Chondrocyte (in vitro differentiated cells): ENCODE data around the gene EIPR1. TPM values are rescaled to one million over a fixed set of nuclear protein-coding genes. Genes with fewer than 3 reads are reported as not detected.

Experiments
- DNase-seq: peaks from one replicate; pipeline ENCODE4 v3.0.0; 2021; ENCODE audit warnings: mixed read lengths, low spot score
- H3K27ac Mint-ChIP-seq: one replicate; pipeline ENCODE4 v1.8.0; 2021; ENCODE audit warnings: mild to moderate bottlenecking, moderate library complexity, mixed read lengths; ENCODE audit not compliant: unreplicated experiment
- H3K27me3 Mint-ChIP-seq: 2 replicates; pipeline ENCODE4 v1.8.0; 2021; ENCODE audit warnings: low read depth, mixed read lengths
- H3K36me3 Mint-ChIP-seq: 2 replicates; pipeline ENCODE4 v1.8.0; 2021; ENCODE audit warnings: low read depth, mixed read lengths
- H3K4me1 Mint-ChIP-seq: 2 replicates; pipeline ENCODE4 v1.8.0; 2021; ENCODE audit warnings: low read depth, mild to moderate bottlenecking, mixed read lengths
- H3K4me3 Mint-ChIP-seq: one replicate; pipeline ENCODE4 v1.8.0; 2021; ENCODE audit warnings: mild to moderate bottlenecking, moderate library complexity, mixed read lengths; ENCODE audit not compliant: unreplicated experiment
- H3K9me3 Mint-ChIP-seq: 2 replicates; pipeline ENCODE4 v1.8.0; 2021; ENCODE audit warnings: low read depth, mixed read lengths
- total RNA-seq: library from RNA; stranded (reverse); gene quantifications from 3 replicates; pipeline ENCODE4 v1.2.1, GENCODE V29; 2021
- TF ChIP-seq, protein P1 (sequence below): fragments of 200-600 bp; sonication (generic); IDR thresholded peaks from 2 replicates; pipeline ENCODE4 v1.5.0; 2021; ENCODE audit warnings: antibody characterized with exemption, mild to moderate bottlenecking, moderate library complexity

Gene EIPR1
- total RNA-seq, 1 donor from 2014 or later: 18.2 TPM

- TF ChIP-seq, protein P1, sequence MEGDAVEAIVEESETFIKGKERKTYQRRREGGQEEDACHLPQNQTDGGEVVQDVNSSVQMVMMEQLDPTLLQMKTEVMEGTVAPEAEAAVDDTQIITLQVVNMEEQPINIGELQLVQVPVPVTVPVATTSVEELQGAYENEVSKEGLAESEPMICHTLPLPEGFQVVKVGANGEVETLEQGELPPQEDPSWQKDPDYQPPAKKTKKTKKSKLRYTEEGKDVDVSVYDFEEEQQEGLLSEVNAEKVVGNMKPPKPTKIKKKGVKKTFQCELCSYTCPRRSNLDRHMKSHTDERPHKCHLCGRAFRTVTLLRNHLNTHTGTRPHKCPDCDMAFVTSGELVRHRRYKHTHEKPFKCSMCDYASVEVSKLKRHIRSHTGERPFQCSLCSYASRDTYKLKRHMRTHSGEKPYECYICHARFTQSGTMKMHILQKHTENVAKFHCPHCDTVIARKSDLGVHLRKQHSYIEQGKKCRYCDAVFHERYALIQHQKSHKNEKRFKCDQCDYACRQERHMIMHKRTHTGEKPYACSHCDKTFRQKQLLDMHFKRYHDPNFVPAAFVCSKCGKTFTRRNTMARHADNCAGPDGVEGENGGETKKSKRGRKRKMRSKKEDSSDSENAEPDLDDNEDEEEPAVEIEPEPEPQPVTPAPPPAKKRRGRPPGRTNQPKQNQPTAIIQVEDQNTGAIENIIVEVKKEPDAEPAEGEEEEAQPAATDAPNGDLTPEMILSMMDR: no peak
- Mint-ChIP-seq H3K27me3 (no peaks in the 10 kb centered on the region), H3K36me3 (no peaks in the 10 kb centered on the region), H3K4me3 (no peak overlapping the region), H3K27ac (no peak overlapping the region), H3K4me1 (no peaks in the 10 kb centered on the region), H3K9me3 (no peaks in the 10 kb centered on the region)
- peak; percentile 48 for DNase-seq
These were observed 96.7 kb downstream of the EIPR1 start for GRCh38 chr2:3280683-3281520.

GRCh38 chr2:3280197-3280596 is 97.4 kb downstream of the EIPR1 start:
- H3K27me3 Mint-ChIP-seq: no peaks in the 10 kb centered on the region
- no peak overlapping the region for H3K4me3 Mint-ChIP-seq
- no peaks in the 10 kb centered on the region for H3K4me1 Mint-ChIP-seq
- TF ChIP-seq, protein P1: no peak
- peak; percentile 81 for DNase-seq
- H3K36me3 Mint-ChIP-seq: peaks cover 2% of the 10 kb centered on the region
- no peak overlapping the region for H3K27ac Mint-ChIP-seq
- peaks cover 6% of the 10 kb centered on the region for H3K9me3 Mint-ChIP-seq

GRCh38 chr2:3279236-3279960 is 98.2 kb downstream of the EIPR1 start:
- no peak overlapping the region for H3K4me3 Mint-ChIP-seq
- TF ChIP-seq, protein P1: no peak
- no peaks in the 10 kb centered on the region for H3K4me1 Mint-ChIP-seq
- no peak for DNase-seq
- peaks cover 13% of the 10 kb centered on the region for H3K9me3 Mint-ChIP-seq
- peaks cover 5% of the 10 kb centered on the region for H3K36me3 Mint-ChIP-seq
- no peak overlapping the region for H3K27ac Mint-ChIP-seq
- no peaks in the 10 kb centered on the region for H3K27me3 Mint-ChIP-seq

DNA sequence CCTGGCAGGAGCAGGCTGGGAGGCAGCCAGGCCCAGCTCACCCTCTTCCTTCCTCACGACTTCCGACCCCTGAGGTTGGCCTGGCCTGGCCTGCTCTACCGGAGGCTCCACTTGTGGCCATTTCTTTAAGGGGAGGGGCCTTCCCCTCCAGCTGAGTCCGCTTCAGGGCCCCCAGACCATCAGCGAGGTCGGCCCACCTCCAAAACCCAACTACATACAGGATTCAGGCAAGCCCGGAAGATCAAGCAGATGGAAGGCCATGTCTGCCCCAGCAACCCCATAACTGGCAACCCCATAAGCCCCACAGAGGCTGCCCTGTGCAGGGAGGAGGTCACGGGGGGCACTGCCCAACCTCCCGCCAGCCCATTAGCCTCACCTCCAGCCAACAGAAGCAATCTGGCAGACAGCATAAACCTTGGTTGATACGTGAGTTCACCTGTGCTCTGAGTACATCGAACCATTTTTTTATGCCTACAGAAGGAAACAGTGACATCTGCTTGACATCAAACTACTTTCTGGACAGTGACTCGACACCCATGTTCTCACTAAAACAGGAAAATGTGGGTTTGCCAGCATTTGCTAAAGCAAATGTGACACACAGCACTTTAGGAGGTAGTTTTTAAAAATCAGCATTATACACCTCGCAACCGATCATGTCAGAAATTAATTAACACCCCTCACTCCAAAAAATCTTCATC is 98.9 kb downstream of the EIPR1 start:
- TF ChIP-seq, protein P1: no peak
- peaks cover 7% of the 10 kb centered on the region for H3K36me3 Mint-ChIP-seq
- no peak overlapping the region for H3K4me3 Mint-ChIP-seq
- no peak overlapping the region for H3K27ac Mint-ChIP-seq
- DNase-seq: no peak
- H3K9me3 Mint-ChIP-seq: peaks cover 13% of the 10 kb centered on the region
- no peaks in the 10 kb centered on the region for H3K4me1 Mint-ChIP-seq
- no peaks in the 10 kb centered on the region for H3K27me3 Mint-ChIP-seq
